Medulla oblongata (tissue), 1 donor: ENCODE data around the gene GOLGA6D.
"Not testable (repeated sequence)": the region's sequence is repeated elsewhere in the genome, so short reads cannot be mapped to it uniquely, and the experiment has no call there.

ENCODE experiments used
- DNase-seq: peaks from one replicate; pipeline ENCODE4 v3.0.0-alpha.2; 2015; ENCODE audit errors: extremely low spot score

Gene GOLGA6D

DNA sequence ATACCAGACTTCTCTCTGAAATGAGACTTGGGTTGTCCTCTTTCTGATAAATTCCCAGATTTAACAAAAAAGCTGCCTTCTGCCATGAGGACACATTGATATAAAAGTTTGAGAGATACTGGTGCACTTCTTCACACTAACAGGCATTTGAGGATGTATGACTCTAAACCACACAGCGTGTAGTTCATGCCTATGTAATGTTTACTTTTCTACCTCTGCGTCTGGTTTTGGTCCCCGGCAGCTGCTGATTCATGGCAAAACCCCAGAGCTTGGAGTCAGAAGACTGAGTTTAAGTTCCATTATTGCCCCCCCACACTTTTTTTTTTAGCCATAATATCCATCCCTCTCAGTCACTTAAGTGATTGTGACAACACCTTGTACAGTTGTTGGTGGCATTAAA, 1.5 kb downstream of the GOLGA6D start:
- DNase-seq: not testable (repeated sequence)

DNA sequence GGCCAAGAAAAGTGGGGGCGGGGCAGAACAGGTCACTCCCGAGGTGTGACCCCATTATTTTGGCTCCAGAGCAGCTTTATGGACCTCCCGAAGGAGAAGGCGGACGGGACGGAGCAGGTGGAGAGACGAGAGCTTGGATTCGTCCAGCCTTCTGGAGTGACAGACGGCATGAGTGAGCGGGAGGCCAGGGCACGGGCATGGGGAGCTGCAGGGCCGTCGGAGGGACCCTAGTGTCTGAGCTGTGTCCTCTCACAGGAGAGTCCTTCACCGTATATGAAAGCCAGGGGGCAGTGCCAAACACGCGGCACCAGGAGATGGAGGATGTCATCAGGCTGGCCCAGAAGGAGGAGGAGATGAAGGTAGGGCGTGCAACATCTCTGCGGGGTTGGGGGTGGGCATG, 11.0 kb downstream of the GOLGA6D start:
- not testable (repeated sequence) for DNase-seq

DNA sequence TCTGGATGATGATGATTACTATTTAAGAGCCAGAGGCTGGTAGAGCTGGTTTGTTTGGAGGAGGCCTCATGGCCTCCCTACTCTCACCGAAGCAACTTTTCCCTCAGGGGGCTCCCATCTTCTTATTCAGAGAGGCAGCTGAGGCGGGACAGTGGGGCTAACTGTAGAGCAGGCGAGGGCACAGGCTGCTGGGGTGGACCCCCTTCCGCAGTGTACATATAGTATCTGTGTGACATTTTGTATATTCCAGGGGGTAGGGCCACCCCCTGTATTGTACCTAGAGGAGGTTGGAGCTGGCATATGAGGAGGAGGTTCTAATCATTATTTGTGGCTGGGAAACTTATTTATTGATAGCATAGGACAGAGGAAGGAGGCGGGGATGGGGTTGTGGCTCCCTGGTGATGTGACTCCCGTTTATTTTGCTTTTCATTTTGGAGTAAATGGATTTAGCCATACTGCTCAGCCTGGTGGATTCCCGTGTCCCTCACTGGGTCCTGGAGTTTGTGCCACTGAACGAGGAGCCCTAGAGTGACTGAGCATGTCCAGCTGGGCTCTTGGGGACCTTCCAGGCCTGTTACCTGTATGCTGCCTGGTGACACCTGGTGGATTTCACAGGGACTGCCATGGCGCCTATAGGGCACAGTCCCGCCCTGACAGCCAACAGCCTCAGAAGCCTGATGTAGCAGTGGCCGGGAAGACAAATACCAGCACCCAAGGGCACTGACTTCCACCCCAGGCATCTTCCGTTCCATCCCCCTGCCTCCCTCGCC, 16.1 kb downstream of the GOLGA6D start:
- not testable (repeated sequence) for DNase-seq

DNA sequence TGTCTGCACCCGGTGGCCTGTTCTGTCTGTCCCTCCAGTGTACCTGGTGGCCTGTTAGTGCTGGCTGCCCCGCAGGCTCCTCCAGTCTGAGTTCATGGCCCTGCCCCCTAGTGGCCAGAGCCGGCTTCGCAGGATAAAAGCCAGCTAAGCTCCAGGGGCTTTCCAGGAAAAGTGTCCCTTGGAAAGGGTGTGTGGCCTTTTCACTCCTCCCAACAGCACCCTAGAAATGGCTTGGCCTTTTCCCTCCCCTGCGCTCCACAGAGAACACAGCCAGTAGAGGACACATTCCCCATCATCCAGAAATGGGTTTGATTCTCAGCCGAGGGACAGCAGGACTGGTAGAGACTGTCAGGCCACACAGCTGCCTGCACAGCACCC, 16.7 kb downstream of the GOLGA6D start:
- DNase-seq: not testable (repeated sequence)

DNA sequence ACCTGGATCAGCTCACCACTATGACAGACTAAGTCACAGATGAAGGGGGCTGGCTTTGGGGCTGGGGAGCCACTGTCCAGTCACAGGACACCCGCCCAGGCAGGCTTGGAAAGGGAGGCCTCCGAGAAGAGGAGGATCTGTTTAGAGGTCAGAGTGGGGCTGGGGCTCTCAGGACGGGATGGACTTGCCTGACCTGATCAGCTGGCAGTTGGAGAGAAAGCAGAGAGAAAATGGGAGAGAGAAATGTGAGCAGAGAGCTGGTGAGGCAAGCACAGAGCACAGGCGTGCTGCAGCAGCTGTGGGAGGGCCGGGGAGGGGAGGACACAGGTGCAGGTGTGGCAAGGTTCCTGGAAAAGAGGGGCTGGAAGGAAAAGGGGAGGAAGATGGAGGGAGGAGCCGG, 17.4 kb downstream of the GOLGA6D start:
- DNase-seq: not testable (repeated sequence)

DNA sequence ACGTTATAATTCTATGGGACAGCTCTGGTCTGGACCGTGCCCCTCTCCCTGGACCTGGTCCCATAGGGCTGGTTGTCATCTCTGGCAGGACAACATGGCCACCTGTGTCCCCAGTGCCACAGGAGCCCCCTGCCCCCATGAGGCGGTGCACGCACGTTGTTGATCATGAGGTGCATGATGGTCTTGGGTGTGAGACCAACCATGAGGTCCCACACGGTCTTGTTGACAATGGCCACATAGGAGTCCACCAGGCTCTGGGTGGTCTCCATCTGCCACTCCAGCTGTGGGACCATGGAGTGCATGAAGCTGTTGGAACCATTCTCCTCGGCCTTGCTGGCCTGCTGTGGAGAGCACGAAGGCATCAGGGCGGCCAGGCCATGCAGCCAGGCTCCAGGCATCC, 19.7 kb downstream of the GOLGA6D start:
- DNase-seq: no peak

DNA sequence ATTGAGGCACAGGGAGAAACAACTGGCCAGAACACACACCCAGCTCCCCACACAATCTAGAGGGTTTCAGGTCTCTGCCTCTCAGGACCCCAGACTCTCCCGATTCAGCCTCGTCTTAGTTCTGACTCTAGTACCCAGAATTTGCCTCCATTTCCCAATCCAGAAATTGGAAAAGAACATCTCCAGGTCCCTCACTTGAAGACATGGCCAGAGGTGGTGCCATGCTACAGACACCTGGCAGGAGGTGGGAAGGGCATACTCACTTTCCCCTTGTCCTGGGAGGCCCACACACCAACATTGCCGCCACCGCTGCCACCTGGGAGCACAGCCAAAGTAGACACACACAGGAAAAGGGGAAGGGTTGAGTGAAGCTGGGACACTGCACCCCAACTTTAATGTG, 20.1 kb downstream of the GOLGA6D start:
- not testable (repeated sequence) for DNase-seq

DNA sequence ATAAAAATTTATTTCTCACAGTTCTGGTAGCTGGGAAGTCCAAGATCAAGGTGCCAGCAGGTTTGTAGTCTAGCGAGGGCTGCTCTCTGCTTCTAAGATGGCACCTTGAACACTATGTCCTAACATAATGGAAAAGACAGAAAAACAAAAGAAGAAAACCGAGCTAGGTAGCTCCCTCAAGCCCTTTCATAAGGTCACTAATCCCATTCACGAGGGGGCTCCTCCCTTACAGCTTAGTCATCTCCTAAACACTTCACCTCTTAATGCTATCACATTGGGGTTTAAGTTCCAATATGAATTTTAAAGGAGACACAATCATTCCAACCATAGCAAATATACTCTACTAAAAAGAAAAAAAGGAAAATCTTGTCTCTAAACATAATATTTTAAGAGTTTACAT, 23.6 kb downstream of the GOLGA6D start:
- no peak for DNase-seq

DNA sequence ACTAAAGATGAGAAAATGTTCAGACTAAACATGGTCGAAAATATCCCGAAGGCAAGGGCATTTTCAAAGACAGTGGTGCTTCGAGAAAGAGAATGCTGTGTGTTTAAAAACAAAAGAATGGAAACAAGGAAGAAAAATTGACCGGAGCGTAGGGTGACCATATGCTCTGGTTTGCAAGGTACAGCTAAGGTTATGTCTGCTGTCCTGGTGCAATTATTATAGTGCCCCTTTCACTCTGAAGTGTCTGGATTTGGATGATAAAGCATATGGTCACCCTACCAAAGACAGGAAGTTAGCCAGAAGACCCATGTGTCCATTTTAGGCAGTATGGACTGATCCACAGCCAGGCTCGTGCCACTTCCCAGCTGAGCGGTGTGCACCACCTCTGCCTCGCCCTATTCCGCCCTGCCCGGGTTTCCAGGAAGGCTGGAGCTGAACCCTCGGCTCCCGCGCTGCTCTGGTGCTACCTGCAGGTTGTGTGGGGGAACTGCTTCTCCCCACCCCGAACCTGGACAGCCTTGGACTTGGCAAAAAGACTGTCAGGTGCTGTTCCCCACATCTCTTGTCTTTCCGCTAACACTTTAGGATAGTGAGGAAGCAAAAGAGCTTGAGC, 25.2 kb downstream of the GOLGA6D start:
- DNase-seq: no peak

DNA sequence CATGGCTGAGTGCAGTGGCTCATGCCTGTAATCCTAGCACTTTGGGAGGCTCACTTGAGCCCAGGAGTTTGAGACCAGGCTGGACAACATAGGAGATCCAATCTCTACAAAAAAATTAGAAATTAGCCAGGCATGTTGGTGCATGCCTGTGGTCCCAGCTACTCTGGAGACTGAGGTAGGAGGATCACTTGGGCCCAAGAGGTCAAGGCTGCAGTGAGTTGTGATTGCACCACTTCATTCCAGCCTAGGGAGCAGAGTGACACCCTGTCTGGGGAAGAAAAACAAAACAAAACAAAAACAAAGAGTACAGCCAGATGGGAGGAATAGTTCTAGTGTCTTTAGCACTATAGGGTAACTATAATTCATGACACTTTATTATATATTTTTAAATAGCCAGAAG, 27.1 kb downstream of the GOLGA6D start:
- no peak for DNase-seq

DNA sequence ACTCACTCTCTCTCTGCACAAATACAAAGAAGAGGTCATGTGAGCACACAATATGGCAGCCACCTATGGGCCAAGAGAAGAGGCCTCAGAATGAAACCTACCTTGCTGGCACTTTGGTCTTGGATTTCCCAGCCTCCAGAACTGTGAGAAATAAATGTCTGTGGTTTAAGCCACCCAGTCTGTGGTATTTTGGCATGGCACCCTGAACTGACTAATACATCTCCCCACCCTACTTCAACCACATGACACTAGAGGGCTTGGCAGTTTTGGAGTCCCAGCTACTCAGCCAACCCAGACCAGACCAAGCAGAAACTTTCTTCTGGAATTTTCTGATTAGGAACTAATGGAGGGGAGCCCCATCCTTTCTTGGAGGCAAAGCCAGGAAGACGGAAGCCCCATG, 29.9 kb downstream of the GOLGA6D start:
- DNase-seq: not testable (repeated sequence)

DNA sequence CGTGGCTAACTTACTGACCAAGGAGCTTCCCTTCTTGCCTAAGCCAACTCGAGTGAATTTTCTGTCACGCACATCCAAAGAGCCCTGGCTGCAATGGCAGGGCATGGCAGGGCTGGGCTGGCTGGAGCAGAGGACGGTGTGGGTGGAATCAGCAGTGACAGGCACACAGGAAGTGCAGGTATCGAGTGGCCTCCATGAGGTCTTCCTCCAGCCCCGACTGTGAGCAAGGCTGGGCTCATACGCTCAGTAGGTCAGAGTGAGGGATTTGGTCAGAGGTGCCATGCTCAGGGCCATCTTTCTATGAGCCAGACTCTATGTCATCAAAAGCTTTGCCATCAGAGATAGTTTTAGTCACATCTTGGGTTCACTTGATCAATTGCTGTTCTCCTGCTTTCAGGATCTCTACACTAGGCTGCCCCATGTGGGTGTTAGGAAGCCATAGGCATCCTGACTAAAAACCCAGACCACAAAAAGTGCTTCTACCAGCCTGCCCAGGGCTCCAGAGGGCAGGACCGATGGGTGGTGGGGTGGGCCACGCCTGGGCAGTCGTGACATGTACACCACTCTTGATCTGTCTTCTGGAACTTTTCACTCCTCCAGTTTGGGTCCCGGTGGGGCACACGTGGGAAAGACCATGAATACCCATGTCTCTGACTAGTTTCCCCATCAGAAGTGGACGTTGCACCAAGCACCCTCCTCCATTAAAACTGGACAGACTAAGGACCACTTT, 30.6 kb downstream of the GOLGA6D start:
- DNase-seq: no peak

DNA sequence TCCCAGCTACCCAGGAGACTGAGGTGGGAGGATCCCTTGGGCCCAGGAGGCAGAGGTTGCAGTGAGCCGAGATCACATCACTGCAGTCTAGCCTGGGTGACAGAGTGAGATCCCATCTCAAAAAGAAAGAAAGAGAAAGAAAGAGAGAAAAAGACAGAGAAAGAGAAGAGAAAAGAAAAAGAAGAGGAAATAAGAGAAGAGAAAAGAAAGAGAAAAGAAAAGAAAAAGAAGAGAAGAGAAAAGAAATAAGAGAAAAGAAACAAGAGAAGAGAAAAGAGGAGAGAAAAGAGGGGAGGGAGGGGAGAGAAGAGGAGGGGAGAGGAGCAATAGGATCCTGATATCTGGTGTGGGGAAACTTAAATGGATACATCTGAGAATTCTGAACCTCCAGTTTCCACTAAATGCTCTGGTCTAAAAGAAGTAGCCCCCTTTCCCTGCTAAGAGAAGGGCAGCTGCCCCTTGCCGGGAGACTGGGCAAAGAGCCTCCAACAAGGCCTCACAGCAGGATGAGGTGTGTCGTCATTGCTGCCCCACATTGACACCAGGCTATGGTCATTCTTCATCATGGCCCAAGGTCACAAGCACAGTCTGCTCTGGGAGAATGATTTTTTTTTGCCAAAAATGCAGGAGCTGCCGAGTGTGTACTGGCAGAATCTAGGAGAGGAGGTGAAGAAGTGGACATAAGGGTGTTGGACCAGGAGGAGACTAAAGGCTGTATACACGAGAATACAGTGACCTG, 32.1 kb downstream of the GOLGA6D start:
- DNase-seq: no peak

DNA sequence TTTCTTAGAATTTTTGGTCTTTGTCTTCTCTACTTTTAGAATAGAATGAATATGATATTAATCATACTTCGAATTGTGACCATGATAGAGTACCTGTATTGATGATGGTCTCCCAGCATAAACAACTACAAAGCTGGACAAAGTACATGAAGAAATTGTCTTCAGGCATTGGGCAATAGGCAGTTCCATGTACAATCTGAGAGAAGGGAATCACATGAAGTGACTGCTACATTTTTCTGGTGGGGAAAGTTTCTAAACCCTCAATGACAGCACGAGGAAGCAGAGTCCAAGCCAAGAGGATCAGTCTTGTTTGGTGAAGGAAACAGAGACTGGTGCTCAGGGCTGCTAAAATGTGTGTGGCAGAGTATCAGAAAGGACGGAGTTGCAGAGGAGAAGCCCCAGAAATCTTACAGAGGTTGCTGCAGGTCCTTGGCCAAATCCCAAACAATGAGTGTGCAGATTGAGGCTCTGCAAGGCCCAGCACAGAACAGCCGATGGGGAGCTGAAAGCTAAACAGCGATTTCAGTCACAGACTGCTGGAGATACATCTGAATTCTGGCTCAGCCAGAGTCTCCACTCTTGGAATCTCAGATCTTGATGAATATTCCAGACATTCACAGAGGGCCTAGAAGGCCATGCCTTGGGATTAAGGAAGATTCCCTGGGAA, 36.7 kb downstream of the GOLGA6D start:
- not testable (repeated sequence) for DNase-seq

DNA sequence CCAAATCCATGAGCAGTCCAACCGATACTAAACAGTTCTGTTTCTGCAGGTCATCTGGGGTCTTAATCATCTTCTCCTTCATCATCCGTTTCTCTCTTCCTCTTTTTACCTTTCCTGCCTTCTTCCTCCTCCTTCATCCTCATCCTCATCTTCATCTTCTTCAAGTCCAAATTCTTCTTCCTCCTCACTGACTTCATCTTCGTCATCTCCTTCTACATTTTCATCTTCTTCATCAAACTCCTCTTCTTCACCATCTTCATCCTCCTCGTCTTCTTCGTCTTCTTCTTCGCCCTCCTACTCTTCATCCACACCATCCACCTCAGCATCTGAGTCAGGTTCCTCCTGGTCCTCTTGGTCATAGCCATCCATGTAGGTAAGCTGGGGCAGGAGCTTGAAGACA, 39.1 kb downstream of the GOLGA6D start:
- no peak for DNase-seq

DNA sequence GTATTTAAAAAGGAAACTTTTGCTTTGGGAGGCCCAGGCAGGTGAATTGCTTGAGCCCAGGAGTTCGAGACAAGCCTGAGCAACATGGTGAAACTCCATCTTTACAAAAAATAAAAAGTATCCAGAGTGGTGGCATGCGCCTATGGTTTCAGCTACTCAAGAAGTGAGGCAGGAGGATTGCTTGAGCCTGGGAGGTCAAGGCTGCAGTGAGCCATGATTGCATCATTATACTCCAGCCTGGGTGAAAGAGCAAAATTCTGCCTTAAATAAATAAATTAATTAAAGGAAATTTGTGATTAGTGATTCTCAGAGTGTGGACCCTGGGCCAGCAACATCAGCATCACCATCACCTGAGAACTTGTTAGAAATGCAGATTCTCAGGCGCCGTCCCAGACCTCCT, 43.3 kb downstream of the GOLGA6D start:
- DNase-seq: no peak

DNA sequence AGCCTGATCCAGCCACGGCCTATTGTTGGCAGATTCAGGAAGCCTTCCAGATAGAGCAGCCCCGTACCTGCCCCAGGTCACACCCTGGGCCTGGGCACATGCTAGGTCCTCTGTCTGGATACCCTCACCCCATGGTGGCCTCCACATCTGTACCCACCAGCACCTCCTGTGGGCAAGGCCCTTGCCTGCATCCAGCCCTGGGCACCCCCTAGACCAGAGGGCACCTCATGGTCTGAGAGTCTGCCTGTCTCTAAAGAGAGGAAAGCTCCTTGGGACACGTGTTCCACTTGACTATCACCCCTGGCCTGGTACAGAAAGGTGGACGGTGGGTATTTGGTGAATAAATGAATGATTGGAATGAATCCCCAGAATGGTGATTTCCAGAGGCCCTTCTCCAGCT, 44.4 kb downstream of the GOLGA6D start:
- DNase-seq: no peak

DNA sequence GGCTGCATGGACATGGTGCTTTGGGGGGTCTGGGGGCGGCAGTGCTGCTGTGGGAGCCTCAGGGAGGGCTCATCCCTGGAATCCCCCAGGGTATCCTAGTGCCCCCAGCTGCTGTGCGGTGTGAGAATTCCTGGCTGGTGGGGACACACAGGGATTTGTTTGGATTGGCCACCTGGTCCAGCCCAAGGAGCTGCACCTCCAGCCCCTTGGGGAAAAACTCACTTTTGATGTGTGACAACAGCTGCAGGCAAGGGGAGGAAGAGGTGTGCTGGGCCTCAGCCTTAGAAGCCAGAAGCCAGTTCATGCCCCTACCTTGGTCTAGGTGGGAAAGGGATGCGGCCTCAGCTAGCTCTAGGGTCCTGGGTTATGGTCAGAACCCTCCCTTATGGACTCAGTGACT, 44.9 kb downstream of the GOLGA6D start:
- DNase-seq: no peak

DNA sequence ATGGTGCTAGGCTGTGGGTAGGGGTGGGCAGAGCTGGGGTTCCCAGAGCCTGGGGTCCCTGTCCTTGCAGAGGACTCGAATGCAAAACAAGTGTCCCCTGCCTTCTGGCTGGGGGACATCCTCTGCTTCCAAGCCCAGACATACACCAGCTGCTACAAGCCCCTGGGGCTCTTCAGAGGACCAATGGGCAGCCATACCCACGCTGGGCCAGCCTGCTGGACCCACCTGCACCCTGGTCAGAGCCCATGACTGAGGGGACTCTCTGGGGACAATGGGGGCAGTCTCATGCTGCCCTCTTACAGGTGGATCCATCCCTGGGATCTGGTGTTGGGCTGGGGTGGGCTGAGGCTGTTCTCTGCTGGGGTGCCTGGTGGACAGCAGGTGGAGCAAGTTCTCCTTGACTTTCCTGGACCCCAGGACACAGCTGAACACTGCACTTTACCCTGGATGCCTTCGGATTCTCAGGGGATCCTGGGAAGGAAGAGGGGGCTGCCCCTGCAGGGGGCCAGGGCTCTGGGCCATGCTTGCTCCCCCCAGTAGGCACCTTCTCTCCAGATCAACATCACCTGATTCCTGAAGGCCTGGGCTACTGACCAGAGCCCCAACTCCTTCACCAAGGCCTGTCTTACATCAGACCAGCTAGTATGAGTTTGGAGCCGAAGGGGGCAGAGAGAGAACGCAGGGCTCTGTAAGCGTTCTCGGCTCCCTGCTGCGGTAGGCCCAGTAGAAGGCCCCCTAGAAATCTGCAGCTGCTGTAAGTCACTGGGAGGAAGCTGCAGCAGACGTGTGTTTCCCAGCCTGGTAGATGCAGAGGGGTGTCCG, 46.1 kb downstream of the GOLGA6D start:
- DNase-seq: no peak

DNA sequence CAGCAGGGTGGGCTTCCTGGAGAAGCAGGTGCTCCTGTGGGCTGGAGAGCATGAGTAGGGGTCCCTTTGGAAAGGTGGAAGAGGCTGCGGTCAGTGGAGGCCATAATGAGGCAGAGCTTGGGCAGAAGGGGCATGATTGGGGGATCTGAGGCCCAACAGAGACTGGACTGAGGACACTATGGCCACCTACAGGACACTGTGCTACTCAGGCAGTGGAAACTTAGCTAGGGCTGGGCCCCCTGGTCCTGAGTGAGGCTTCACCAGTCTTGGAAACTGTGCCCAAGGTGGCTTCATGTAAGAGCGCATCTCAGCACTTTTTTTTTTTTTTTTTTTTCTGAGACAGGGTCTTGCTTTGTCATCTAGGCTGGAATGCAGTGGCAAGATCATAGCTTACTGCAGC, 46.9 kb downstream of the GOLGA6D start:
- DNase-seq: no peak

DNA sequence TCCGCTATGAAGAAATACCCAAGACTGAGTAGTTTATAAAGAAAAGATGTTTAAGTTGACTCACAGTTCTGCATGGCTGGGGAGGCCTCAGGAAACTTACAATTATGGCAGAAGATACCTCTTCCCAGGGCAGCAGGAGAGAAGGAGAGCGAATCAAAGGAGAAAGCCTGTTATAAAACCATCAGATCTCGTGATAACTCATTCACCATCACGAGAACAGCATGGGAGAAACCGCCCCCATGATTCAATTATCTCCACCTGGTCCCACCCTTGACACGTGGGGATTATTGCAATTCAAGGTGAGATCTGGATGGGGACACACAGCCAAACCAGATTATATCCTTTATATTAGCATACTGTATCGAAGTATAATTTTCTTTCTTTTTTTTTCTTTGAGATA, 49.5 kb downstream of the GOLGA6D start:
- not testable (repeated sequence) for DNase-seq
